H1 (cell line): ENCODE measurements around the gene BOLA2B. TPM values are rescaled to one million over a fixed set of nuclear protein-coding genes. Genes with fewer than 3 reads are reported as not detected.

ENCODE experiments used
- CTCF ChIA-PET: fragments of 300-600 bp; sonication (Branson Sonifier 250); formaldehyde crosslinking; loops from one replicate; lab custom pipeline; 2021; ENCODE audit not compliant: partially characterized antibody; lab: Charles Lee
- POLR2A ChIA-PET: fragments of 300-600 bp; sonication (Branson Sonifier 250); formaldehyde crosslinking; loops from one replicate; lab custom pipeline; 2021; ENCODE audit warnings: inconsistent platforms; ENCODE audit not compliant: partially characterized antibody; lab: Charles Lee
- DNase-seq, 2 experiments: peaks; one replicate each; pipeline versions ENCODE4 v3.0.0 to v3.0.0-alpha.2; 2010 to 2022; ENCODE audit warnings: low spot score in 2 of 2, low read depth in 1 of 2, mixed read lengths in 1 of 2
- FAIRE-seq: peaks from 2 replicates; lab custom pipeline; 2011; peaks lifted over from hg19 to GRCh38; lab: Jason Lieb, UNC
- H2AFZ ChIP-seq: 2 replicates; pipeline ENCODE4 v1.8.1; 2012; ENCODE audit warnings: low read length, inconsistent platforms
- H2AK5ac ChIP-seq: 2 replicates; pipeline ENCODE4 v1.6.1; 2013; ENCODE audit warnings: low read depth, low read length
- H2BK120ac ChIP-seq: replicated peaks from 2 replicates; pipeline ENCODE3; 2013; ENCODE audit warnings: low read depth, low read length, inconsistent platforms
- H2BK12ac ChIP-seq: 2 replicates; pipeline ENCODE4 v1.6.1; 2013; ENCODE audit warnings: low read depth, low read length
- H2BK15ac ChIP-seq: 2 replicates; pipeline ENCODE4 v1.6.1; 2013; ENCODE audit warnings: low read length
- H2BK20ac ChIP-seq: 2 replicates; pipeline ENCODE4 v1.6.1; 2013; ENCODE audit warnings: low read length
- H2BK5ac ChIP-seq: 2 replicates; pipeline ENCODE4 v1.6.1; 2013; ENCODE audit warnings: low read depth, low read length
- H3K14ac ChIP-seq: 2 replicates; pipeline ENCODE4 v1.6.1; 2013; ENCODE audit warnings: inconsistent platforms; ENCODE audit not compliant: insufficient read length
- H3K18ac ChIP-seq: 2 replicates; pipeline ENCODE4 v1.6.1; 2013; ENCODE audit warnings: low read length; ENCODE audit errors: extremely low read depth
- H3K23ac ChIP-seq: 2 replicates; pipeline ENCODE4 v1.6.1; 2013; ENCODE audit warnings: inconsistent platforms; ENCODE audit not compliant: insufficient read length
- H3K23me2 ChIP-seq: 2 replicates; pipeline ENCODE4 v1.6.1; 2013; ENCODE audit warnings: low read depth, low read length
- H3K27ac ChIP-seq: 2 replicates; pipeline ENCODE4 v1.6.1; 2011; ENCODE audit warnings: low read depth, low read length, inconsistent platforms
- H3K27me3 ChIP-seq, 4 experiments: replicated peaks in 1 of 4; 1 replicate in 1 of 4; 2 replicates in 3 of 4; pipeline versions ENCODE4 v1.6.1 to v1.8.1; 2011 to 2013; ENCODE audit warnings: low read length in 3 of 4, mild to moderate bottlenecking in 3 of 4, inconsistent platforms in 2 of 4, mixed read lengths in 2 of 4, moderate library complexity in 1 of 4; ENCODE audit not compliant: control insufficient read depth in 3 of 4, insufficient read depth in 3 of 4; ENCODE audit errors: extremely low read depth in 1 of 4
- H3K36me3 ChIP-seq, 4 experiments: 2 replicates each; pipeline versions ENCODE4 v1.6.1 to v1.8.1; 2011 to 2013; ENCODE audit warnings: mild to moderate bottlenecking in 4 of 4, low read length in 3 of 4, moderate library complexity in 2 of 4, control low read depth in 1 of 4, inconsistent platforms in 1 of 4; ENCODE audit not compliant: insufficient read depth in 4 of 4, control insufficient read depth in 2 of 4
- H3K4ac ChIP-seq: replicated peaks from 2 replicates; pipeline ENCODE3; 2013; ENCODE audit warnings: low read length, low read depth, mixed read lengths, inconsistent platforms; ENCODE audit not compliant: insufficient read length
- H3K4me1 ChIP-seq, 4 experiments: replicated peaks in 1 of 4; 1 replicate in 1 of 4; 2 replicates in 3 of 4; pipeline versions ENCODE4 v1.6.1 to v1.8.1; 2011 to 2013; ENCODE audit warnings: low read length in 3 of 4, inconsistent platforms in 2 of 4, mixed read lengths in 1 of 4; ENCODE audit not compliant: insufficient read depth in 4 of 4, control insufficient read depth in 3 of 4
- H3K4me2 ChIP-seq, 2 experiments: 2 replicates each; pipeline versions ENCODE4 v1.6.1 to v1.8.1; 2011 to 2013; ENCODE audit warnings: low read depth in 2 of 2, low read length in 2 of 2, control low read depth in 1 of 2, inconsistent platforms in 1 of 2, mild to moderate bottlenecking in 1 of 2; ENCODE audit not compliant: insufficient read depth in 1 of 2
- H3K4me3 ChIP-seq, 4 experiments: fragments of 200-600, 300-600 bp in 1 of 4; sonication (generic), shearing (Covaris generic), sonication (Bioruptor Twin) in 1 of 4; 2 replicates each; pipeline versions ENCODE4 v1.5.1 to v1.8.1; 2011 to 2016; ENCODE audit warnings: low read length in 4 of 4, low read depth in 3 of 4, control low read depth in 2 of 4, inconsistent platforms in 2 of 4, mild to moderate bottlenecking in 2 of 4, mixed read lengths in 1 of 4, moderate library complexity in 1 of 4; ENCODE audit not compliant: insufficient read depth in 2 of 4; ENCODE audit errors: extremely low read depth in 1 of 4
- H3K56ac ChIP-seq: replicated peaks from 2 replicates; pipeline ENCODE3; 2013; ENCODE audit warnings: low read depth, mild to moderate bottlenecking, mixed read lengths, low read length, inconsistent platforms; ENCODE audit not compliant: insufficient read length
- H3K79me1 ChIP-seq: 2 replicates; pipeline ENCODE4 v1.6.1; 2013; ENCODE audit warnings: low read depth, low read length, control low read depth
- H3K79me2 ChIP-seq, 2 experiments: 2 replicates each; pipeline versions ENCODE4 v1.6.1 to v1.8.1; 2012 to 2013; ENCODE audit warnings: low read length in 2 of 2, mild to moderate bottlenecking in 2 of 2, inconsistent platforms in 1 of 2; ENCODE audit not compliant: insufficient read depth in 2 of 2, control insufficient read depth in 1 of 2
- H3K9ac ChIP-seq, 4 experiments: replicated peaks in 1 of 4; 1 replicate in 1 of 4; 2 replicates in 3 of 4; pipeline versions ENCODE4 v1.6.1 to v1.8.1; 2011 to 2013; ENCODE audit warnings: low read depth in 3 of 4, low read length in 3 of 4, control low read depth in 2 of 4, mild to moderate bottlenecking in 2 of 4, moderate library complexity in 2 of 4, inconsistent platforms in 1 of 4; ENCODE audit errors: extremely low read depth in 1 of 4
- H3K9me3 ChIP-seq, 2 experiments: 2 replicates each; pipeline versions ENCODE4 v1.6.1 to v1.8.1; 2012 to 2013; ENCODE audit warnings: mild to moderate bottlenecking in 2 of 2, moderate library complexity in 2 of 2, control low read depth in 1 of 2, inconsistent platforms in 1 of 2, low read depth in 1 of 2, low read length in 1 of 2, mixed read lengths in 1 of 2; ENCODE audit not compliant: insufficient read depth in 2 of 2
- H4K20me1 ChIP-seq, 2 experiments: replicated peaks in 1 of 2; 2 replicates each; pipeline versions ENCODE3 to v1.8.1; 2011 to 2013; ENCODE audit warnings: inconsistent platforms in 2 of 2, low read length in 2 of 2, mild to moderate bottlenecking in 1 of 2; ENCODE audit not compliant: insufficient read depth in 2 of 2, control insufficient read depth in 1 of 2
- H4K5ac ChIP-seq: 2 replicates; pipeline ENCODE4 v1.6.1; 2013; ENCODE audit warnings: low read length, low read depth, mixed read lengths, inconsistent platforms; ENCODE audit not compliant: insufficient read length
- H4K8ac ChIP-seq: 2 replicates; pipeline ENCODE4 v1.8.0; 2013; ENCODE audit warnings: mild to moderate bottlenecking, moderate library complexity, low read length, inconsistent platforms; ENCODE audit not compliant: insufficient read depth; ENCODE audit errors: extremely low read depth
- H4K91ac ChIP-seq: replicated peaks from 2 replicates; pipeline ENCODE3; 2013; ENCODE audit warnings: low read length, mixed read lengths, inconsistent platforms; ENCODE audit not compliant: insufficient read length
- CEBPB ChIP-seq: IDR thresholded peaks from 2 replicates; pipeline ENCODE4 v1.6.1; 2012; ENCODE audit warnings: low read depth, low read length
- CHD1 ChIP-seq: IDR thresholded peaks from 2 replicates; pipeline ENCODE4 v1.6.1; 2012; ENCODE audit warnings: low read depth, low read length, improper control_type of control experiment
- CHD2 ChIP-seq: IDR thresholded peaks from 2 replicates; pipeline ENCODE4 v1.6.1; 2012; ENCODE audit warnings: low read length, improper control_type of control experiment
- GABPA ChIP-seq: IDR thresholded peaks from 2 replicates; pipeline ENCODE4 v1.6.1; 2011; ENCODE audit warnings: mild to moderate bottlenecking, low read length, moderate library complexity, borderline replicate concordance; ENCODE audit not compliant: insufficient read depth
- GTF2F1 ChIP-seq: IDR thresholded peaks from 2 replicates; pipeline ENCODE4 v1.6.1; 2012; ENCODE audit warnings: low read depth, low read length, improper control_type of control experiment, borderline replicate concordance
- JUND ChIP-seq: IDR thresholded peaks from 2 replicates; pipeline ENCODE4 v1.6.1; 2011; ENCODE audit warnings: mild to moderate bottlenecking, improper control_type of control experiment, low read length
- KDM1A ChIP-seq: fragments of 200-600, 300-600 bp; sonication (generic); IDR thresholded peaks from 2 replicates; pipeline ENCODE4 v1.7.1; 2016; ENCODE audit warnings: mild to moderate bottlenecking, low read length, borderline replicate concordance
- RBBP5 ChIP-seq: IDR thresholded peaks from 2 replicates; pipeline ENCODE4 v1.7.1; 2012; ENCODE audit warnings: low read depth, mild to moderate bottlenecking, inconsistent platforms, low read length, moderate library complexity, borderline replicate concordance
- SRF ChIP-seq: IDR thresholded peaks from 2 replicates; pipeline ENCODE4 v1.6.1; 2011; ENCODE audit warnings: mild to moderate bottlenecking, low read depth, low read length, moderate library complexity
- TBP ChIP-seq: IDR thresholded peaks from 2 replicates; pipeline ENCODE4 v1.6.1; 2011; ENCODE audit warnings: low read depth, low read length, improper control_type of control experiment
- WGBS, 2 experiments: shearing (Covaris generic) in 1 of 2; methylation state at CpG; one replicate each; pipeline versions ENCODE4 v1.1.6 to v1.1.7; 2013 to 2015; ENCODE audit warnings: low lambda C conversion rate in 2 of 2, mixed read lengths in 2 of 2, inconsistent platforms in 1 of 2, low coverage in 1 of 2, missing lambda C conversion rate in 1 of 2; ENCODE audit not compliant: insufficient replicate concordance in 2 of 2, insufficient coverage in 1 of 2, insufficient read length in 1 of 2; ENCODE audit errors: extremely low coverage in 1 of 2, missing lambda C conversion rate in 1 of 2; 5-methylcytosine and 5-hydroxymethylcytosine counted together
- polyA plus RNA-seq, 7 experiments: library from polyadenylated mRNA; depleted of rRNA in 3 of 7; stranded (reverse) in 5 of 7; unstranded in 2 of 7; fragments of >200 nt in 5 of 7; fragments of 200-250 nt in 2 of 7; gene quantifications; 1 replicate in 5 of 7; 2 replicates in 1 of 7; 4 replicates in 1 of 7; pipeline versions ENCODE4 v1.2.1 to v1.2.3, GENCODE V29; 2011 to 2013; ENCODE audit warnings: missing spikeins in 2 of 7, mixed read lengths in 2 of 7
- total RNA-seq: library from RNA; stranded (reverse); fragmentation: NEBNext Ultra II Directional; extraction: Animal tissue kit (Norgen Biotek cat#: 25700); gene quantifications from 2 replicates; pipeline ENCODE4 v1.2.1, GENCODE V29; 2021

BOLA2B gene
- total and polyA plus RNA-seq, 2 of the 8 experiments (the other 6 are each of a cell fraction or from before 2014, with no cell fraction given) = 208 to 872 TPM

- peaks cover 0 to 10% (median 3%) of the 10 kb centered on the region in 4 experiments; a peak in 4 of 7 replicates for H3K4me1 ChIP-seq
- H3K9me3 ChIP-seq = no peaks in the 10 kb centered on the region
- H2BK20ac ChIP-seq = no peak overlapping the region
- H3K36me3 ChIP-seq = no peaks in the 10 kb centered on the region
- no peak overlapping the region for H3K9ac ChIP-seq
- peaks cover 0 to 22% (median 12%) of the 10 kb centered on the region in 4 experiments; a peak in 4 of 7 replicates for H3K27me3 ChIP-seq
- H3K4me3 ChIP-seq = no peak overlapping the region
- H3K4ac ChIP-seq = no peak overlapping the region
- H3K79me1 ChIP-seq = no peaks in the 10 kb centered on the region
- H3K4me2 ChIP-seq = no peak overlapping the region
- no peak overlapping the region for H3K27ac ChIP-seq
- no peak overlapping the region for H3K56ac ChIP-seq
- DNase-seq (no peak), FAIRE-seq (no peak)
- WGBS, 2 experiments = 91% methylated on average over 9 of the region's 9 CpGs; no CpG with 5 or more reads in 1 of the 2 experiments
- ChIA-PET CTCF (interaction anchor here (0.6 to 0.9 kb wide), 2 partner anchors 77 to 88 kb away, joined by 3 to 4 read pairs; partner anchors contain the start of gene TBX6), POLR2A (no interaction called here)
- H3K23me2 ChIP-seq = peaks cover 10% of the 10 kb centered on the region; the same call in 1 of the 2 replicates
- H3K14ac ChIP-seq = no peak overlapping the region
- no peak overlapping the region for H2AK5ac ChIP-seq
- TF ChIP-seq RBBP5 = no peak
- no peak for TF ChIP-seq GTF2F1
- TF ChIP-seq TBP = no peak
- no peak for TF ChIP-seq GABPA
- TF ChIP-seq CHD2 = no peak
- TF ChIP-seq CHD1 = no peak
- no peak for TF ChIP-seq KDM1A
- no peak for TF ChIP-seq JUND
- no peak for TF ChIP-seq SRF
- no peak for TF ChIP-seq CEBPB
- peaks cover 2% of the 10 kb centered on the region in 2 experiments for H4K20me1 ChIP-seq
- H2BK12ac ChIP-seq = no peak overlapping the region
- no peaks in the 10 kb centered on the region for H3K79me2 ChIP-seq
- no peak overlapping the region for H2BK5ac ChIP-seq
- H3K23ac ChIP-seq = no peak overlapping the region
- no peak overlapping the region for H2BK120ac ChIP-seq
- no peak overlapping the region for H4K8ac ChIP-seq
- H3K18ac ChIP-seq = no peak overlapping the region
- H4K5ac ChIP-seq = no peak overlapping the region
- no peak overlapping the region for H2AFZ ChIP-seq
- no peak overlapping the region for H2BK15ac ChIP-seq
- H4K91ac ChIP-seq = no peak overlapping the region
These were observed 13.5 kb downstream of the BOLA2B start for GRCh38 chr16:30179931-30180330.
